ENCODE data around the gene SLAMF7.
A peak's percentile ranks its signal among the peaks of the same experiment; 100 is the strongest.
"Not testable (repeated sequence)": the region's sequence is repeated elsewhere in the genome, so short reads cannot be mapped to it uniquely, and the experiment has no call there.

The SLAMF7 gene

DNA sequence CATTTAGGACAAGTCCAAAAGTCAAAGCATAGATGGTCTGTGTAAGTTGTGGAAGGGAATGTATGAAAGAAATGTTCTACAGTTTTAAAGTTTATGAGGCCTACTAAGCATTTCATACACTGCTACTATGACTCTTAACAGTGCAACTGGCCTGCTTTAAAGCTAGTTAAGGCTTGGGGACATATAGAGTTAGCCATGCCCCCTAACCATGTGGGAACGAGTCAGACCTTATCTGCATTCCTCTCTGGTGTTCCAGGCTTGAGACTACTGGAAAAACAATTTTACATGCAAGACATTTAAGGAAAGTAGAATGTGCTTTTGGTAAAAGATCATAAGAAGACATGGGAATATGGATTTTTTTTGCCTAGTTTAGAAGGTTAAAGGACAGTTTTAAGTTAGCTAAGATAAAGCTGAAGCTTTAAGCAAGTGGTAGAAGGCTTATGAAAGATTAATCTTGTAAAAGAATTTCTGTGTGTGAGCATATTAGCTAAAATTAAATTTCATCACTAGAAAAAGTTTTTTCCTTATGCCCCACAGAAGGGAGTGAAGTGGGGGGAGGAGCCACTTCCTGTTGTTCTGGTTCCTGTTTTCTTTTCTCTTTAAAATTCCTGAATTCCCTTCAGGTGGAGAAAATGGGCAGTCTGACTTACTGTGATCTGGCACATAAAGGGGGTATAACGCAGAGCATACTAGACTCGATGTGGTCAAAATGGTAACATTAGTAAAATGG is 18.5 kb upstream of the SLAMF7 start:
- DNase-seq (ENCODE audit: low read depth in 2 of 2), result no peak

DNA sequence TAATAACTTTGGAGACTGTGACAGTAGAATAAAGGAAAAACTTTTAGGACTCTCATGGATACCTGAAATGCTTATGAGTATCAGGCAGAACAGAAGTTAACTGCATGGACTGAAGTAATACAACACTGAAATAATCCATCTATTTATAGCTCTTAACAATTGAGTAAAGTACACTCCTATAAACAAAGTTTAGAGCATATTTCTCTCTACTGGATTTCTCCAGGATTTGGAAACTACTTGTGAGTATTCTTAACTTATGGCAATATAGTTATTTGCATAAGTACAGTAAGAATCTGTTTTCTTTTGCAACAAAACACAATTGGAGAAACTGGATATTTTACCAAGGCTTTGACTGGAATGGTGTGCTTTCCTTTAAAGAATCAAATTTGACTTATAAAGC is 17.6 kb upstream of the SLAMF7 start:
- no peak for DNase-seq (ENCODE audit: low read depth in 2 of 2)

DNA sequence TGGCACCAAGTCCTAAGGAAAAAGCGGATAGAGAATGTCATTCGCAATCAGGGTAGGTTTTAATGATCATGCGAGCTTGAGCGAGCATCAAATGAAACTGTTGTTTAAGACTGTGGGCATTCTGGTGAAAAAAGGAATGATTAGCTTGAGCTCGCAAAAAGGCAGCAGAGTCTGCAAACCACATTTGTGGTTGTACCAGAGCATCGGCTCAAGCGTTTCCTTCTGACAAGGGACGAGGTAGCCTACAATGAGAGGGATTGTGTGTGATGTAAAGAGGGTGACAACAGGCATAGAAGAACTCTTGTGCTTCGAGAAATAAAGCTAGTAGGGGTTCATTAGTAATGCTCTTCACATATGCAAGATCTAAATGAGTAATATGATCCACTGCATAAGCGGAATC is 16.3 kb upstream of the SLAMF7 start:
- DNase-seq (ENCODE audit: low read depth in 2 of 2), result no peak

DNA sequence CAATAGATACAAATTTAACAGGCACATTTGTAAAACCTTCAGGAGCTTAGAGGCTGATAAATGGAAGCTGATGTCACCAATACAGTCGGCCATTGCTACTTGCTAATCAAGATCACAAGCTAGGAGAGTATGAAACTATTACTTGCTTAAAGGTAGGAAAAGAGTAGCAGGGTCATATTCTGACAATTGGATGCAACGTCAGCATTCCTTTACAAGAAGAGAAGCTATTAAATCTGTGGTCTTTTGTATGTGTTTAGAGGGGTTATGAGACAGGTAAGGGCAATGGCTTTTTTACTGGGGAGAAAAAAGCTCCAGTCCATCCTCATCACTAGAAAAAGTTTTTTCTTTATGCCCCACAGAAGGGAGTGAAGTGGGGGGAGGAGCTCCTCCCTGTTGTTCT is 15.7 kb upstream of the SLAMF7 start:
- no peak for DNase-seq (ENCODE audit: low read depth in 2 of 2)

DNA sequence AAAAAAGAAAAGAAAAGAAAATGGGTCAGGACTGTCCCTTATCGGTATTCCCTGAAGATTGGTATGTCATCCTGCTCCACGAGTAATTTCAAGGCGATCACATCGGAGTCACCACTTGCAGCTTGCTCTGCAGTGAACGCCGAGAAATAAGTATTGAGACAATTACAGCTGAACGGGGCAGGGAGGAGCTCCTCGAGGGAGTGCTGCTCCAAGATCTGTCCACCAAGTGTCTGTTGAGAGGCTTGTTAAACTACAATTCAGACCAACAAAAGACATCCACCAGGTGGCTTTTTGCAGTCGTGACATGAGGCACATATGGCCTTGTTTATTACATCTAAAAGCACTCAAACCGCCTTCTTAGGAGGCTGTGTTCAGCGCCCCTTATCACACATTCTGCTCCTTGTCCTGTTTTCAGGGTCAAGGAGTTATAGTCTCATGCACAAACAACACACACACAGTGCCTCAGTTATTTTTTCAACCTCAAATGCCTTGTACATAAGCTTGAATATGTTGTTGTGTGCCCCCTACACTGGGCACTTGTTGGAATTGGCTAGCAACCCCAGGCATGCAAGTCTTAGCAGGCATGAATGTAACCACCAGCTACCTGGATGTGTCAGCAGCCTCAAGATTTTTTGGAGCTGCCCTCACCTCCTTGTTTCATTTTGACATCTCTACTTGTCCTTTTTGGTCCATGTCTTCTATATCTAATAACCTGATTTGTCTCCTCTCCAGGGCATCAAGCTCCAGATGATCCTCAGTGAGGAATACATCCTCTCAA is 14.4 kb upstream of the SLAMF7 start:
- DNase-seq (ENCODE audit: low read depth in 2 of 2), result no peak

DNA sequence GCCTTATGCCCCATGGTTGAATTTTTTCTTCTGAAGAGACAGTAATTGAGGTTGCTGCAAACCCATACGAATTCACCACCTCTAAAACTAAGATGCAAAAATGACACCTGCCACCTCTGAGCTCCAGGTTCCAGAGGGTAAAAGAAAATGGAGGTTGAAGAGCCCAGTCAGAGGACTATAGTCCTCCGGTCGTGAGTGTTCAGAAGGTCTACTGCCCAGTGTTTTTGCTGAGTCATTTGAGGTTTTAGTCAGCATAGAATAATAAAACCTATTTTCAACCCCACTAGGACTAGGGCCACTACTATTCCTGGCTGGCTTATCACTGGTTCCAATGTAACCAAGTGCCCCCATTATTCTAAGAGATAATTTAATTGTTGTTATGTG is 12.9 kb upstream of the SLAMF7 start:
- no peak for DNase-seq (ENCODE audit: low read depth in 2 of 2)

DNA sequence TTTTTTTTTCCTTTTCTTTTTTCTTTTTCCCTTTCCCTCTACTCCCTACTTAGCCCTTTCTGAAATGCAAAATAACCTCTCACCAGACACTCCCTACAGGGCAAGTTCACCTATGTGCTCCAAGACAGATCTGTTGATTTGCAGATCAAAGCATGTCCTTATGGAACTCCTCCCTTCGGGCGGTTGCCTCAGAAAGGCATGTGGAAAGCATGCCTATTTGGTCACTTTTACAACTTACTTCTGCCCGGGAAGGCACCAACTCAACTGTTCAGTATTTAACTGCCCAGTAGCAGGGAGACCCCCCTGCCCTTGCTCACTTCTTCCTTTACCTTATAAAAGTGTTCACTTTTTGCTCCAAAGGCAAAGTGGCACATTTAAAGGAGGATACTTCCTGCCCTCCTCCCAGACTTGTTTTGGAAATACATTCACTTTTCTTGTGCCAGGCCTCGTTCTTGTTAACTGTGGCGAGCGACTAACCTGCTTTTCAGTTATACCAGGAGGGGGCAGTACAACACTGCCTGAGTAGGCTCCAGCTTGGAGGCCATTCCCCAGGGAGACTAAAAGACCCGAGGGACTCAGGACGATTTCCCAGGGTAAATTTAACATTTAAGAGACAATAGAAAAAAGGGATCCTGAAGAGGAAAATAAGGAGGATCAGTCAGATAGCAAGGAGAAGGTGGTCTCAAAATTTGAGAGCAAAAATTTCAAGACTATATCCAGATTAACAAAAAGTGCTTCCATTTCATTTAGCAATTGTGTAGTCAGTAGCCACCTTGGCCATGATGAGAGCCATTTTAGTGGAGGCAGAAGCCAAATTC is 12.3 kb upstream of the SLAMF7 start:
- peak; percentile 37 to 41 for DNase-seq (ENCODE audit: low read depth in 2 of 2)

DNA sequence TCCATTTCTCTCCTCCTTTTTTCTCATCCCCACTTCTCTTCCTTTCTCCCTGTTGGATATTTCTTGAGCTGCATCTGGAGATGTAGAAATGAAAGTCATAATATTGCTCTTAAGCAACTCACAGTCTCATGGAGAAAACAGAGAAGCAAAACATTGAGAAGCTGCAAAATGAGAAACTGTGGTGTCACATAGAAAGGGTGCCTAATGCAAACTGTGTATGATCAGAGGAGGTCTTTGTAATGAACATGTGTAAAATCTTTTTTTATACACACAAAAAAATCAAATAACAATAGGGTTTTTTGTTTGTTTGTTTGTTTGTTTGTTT is 11.8 kb upstream of the SLAMF7 start:
- no peak for DNase-seq (ENCODE audit: low read depth in 2 of 2)

DNA sequence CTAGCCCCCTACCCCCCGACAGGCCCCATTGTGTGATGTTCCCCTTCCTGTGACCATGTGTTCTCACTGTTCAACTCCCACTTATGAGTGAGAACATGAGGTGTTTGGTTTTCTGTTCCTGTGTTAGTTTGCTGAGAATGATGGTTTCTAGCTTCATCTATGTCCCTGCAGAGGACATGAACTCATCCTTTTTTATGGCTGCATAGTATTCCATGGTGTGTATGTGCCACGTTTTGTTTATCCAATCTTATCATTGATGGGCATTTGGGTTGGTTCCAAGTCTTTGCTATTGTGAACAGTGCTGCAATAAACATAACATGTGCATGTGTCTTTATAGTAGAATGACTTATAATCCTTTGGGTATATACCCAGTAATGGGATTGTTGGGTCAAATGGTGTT is 7.5 kb upstream of the SLAMF7 start:
- DNase-seq (ENCODE audit: low read depth in 2 of 2), result not testable (repeated sequence)

DNA sequence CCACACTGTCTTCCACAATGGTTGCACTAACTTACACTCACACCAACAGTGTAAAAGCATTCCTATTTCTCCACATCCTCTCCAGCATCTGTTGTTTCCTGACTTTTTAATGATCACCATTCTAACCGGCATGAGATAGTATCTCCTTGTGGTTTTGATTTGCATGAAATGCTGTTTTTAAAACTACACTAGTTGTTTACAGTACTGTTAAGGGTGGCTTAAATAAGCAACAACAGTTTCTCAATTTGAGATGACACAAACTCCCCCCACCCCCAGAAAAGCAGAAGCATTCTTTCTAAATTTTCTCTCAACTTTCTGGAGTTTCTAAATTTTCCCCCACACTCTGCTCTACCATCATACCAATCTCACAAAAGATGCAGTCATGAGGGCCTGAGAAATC is 7.1 kb upstream of the SLAMF7 start:
- DNase-seq (ENCODE audit: low read depth in 2 of 2), result no peak

DNA sequence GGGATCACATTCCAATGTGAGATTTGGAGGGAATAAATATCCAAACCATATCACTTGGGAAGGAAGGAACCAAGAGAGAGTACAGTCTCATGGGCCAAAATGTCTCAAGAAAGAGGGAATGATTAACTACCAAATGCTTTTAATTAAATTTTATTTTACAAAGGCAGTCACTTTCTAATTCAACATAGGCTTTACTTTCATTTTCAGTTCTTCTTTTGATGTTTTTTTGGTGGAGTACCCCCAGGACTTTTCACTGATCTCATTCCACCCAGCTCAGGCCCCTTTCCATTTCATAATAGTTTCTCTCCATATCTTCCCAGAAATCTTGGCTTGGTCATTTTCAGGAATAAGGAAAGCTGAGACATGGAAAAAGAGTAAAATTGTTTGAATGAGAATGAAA is 5.1 kb upstream of the SLAMF7 start:
- DNase-seq (ENCODE audit: low read depth in 2 of 2), result no peak

DNA sequence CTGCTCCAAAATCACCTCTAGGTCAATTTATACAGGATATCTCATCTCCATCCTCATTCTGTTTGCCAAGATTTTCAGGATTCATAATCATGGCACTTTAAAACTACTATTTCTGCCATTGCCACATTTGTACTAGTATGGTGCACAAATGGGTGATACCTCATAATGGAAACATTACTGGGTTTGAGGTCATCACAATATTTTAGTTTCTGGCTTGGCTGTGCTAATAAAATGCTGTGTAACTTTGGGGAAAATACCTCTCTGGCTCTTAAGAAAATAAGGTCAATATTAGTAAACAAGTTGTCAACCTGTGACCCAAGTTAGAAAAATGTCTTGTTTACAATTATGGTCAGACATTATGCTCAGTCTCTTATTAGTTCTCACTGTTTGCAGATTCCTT is 4.7 kb upstream of the SLAMF7 start:
- DNase-seq (ENCODE audit: low read depth in 2 of 2), result no peak

DNA sequence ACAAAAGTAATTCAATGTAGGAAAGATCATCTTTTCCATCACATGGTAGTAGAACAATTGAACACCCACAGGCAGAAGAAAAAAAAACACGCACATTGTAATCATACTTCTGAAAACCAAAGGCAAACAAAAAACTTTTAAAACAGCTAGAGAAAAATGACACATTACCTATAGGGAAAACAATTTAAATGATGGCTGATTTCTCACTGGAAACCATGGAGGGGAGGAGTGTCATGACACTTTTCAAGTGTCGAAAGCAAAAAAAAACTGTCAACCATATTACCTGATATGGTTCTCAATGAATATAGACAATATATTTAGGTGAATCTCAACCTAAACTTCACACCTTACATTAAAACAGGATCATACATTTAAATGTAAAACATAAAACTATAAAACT is 776 bp upstream of the SLAMF7 start:
- no peak for DNase-seq (ENCODE audit: low read depth in 2 of 2)

DNA sequence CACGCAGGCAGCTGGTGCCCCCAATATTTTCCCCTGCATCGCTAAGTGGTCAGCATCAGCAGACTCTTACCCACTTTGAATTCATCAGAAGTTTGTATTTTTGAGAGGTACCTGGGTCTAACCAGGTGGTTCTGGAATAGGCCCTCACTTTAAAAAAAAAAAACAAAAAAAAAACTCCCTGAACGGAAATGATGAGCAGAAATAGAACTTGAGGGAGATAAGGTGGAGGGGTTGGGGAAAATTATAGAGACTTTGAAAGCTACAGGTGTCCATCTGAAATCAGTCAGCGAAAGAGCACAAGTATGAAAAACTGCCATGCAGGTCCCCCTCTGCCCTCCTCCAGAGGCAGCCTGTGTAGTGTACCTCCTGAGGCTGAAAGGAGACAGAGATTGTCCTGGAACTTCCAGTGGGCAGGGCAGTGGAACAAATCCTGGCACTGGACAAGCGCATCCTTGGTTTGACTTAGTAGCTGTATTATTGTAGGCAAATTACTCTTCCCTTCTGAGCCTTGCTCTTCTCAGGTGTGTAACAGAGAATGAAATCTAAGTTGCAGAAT is 1.2 kb downstream of the SLAMF7 start:
- DNase-seq (ENCODE audit: low read depth in 2 of 2), result no peak

DNA sequence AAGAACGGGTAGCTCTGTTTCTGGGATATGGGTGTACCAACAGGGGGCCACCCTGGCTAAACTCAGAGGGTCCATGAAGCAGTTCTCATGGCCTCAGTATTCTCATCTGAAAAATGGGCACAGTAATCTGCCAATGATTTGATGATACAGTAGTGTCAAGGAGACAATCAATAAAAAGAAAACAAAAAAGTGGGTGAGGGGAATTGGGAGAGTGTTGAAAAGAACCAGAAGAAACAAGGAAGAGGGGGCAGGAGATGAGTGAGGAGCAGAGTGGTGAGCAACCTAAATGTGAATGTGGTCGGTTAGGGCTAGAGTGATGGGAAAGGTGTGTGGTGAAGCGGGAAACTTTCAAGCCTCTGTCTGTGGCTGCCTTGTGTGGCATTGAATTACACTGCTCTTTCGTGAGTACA is 2.0 kb downstream of the SLAMF7 start:
- peak in 1 of 2 donors; percentile 20 for DNase-seq (ENCODE audit: low read depth in 2 of 2)

DNA sequence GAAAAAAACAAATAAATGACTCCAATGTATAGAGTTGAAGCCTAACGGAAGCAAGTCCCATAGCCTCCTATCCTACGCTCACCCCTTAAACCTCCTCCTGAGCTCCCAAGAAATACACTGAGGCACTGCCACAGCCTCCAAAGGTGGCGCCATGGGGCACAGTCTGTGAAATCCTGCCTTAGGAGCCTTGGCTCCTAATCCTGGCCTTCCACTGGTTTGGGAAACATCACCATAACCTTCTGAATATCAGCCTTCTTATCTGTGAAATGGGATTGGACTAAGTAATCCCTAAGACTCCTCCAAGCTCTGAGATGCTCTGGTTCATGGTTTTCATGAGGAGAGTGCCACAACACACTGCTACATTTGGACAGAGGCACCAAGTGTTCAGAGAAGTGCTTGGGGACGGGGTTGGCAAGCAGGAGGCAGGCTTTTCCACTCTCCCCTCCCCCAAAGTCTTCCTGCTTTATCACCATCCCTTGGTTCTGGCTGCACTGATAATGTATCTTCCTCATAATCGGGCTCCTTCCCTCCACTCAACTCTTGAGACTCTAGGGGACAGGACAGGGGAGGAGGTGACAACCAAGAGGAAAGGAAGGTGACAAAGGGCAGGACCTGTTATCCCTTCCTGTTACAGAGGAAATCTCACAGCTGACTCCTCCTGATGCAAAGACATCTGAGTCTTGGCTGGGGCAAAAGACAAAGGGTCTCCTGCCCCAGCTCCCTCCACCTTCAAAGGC is 2.7 kb downstream of the SLAMF7 start:
- no peak for DNase-seq (ENCODE audit: low read depth in 2 of 2)

DNA sequence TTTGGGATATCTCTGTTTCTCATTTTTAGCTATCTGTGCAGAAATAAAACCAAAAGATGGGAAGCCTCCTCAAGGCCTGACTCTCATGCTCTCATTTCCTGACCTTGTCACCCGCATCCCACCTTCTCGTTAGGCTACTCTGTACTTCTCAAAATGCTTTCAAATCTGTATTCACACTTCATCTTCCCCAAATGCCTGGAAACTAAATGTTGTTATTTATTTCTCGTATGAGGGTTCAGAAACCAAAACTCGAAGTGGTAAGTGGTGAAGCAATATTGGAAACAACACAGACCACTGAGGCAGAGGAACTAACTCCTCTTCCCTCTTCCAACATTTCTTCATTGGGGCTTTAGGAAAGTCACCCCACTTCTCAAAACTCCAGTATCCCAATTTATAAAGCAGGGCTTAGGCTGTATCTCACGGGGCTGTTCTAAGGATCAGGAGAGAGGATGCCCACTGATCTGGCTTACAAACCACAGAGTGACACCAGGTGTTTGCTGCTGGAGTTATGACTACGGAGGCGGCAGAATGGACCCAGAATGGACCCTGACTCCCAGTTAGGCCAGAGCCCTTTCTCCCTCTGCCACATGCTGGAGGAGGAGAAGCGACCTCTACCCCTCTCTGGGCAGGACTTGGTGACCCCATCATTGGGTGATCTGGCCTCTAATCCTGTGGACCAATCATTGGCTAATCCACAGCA is 3.5 kb downstream of the SLAMF7 start:
- no peak for DNase-seq (ENCODE audit: low read depth in 2 of 2)

DNA sequence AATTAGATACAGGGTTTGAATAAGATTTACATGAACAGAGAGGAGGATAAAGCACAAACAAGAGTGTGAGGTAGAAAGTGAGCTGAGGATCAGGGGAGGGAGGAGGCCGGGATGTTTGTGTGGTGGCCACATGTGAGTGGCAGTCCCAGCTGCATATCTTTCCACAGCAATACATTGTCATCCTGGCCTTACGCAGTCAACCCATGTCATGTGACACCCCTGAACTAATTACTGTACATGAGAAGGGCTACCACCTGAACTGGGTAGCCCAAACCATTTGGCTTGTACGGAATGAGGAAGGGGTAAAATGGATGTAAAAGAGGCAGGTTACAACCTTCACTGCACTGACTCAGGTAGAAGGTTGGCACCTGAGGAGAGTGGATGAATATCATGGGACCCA is 4.2 kb downstream of the SLAMF7 start:
- DNase-seq (ENCODE audit: low read depth in 2 of 2), result no peak

DNA sequence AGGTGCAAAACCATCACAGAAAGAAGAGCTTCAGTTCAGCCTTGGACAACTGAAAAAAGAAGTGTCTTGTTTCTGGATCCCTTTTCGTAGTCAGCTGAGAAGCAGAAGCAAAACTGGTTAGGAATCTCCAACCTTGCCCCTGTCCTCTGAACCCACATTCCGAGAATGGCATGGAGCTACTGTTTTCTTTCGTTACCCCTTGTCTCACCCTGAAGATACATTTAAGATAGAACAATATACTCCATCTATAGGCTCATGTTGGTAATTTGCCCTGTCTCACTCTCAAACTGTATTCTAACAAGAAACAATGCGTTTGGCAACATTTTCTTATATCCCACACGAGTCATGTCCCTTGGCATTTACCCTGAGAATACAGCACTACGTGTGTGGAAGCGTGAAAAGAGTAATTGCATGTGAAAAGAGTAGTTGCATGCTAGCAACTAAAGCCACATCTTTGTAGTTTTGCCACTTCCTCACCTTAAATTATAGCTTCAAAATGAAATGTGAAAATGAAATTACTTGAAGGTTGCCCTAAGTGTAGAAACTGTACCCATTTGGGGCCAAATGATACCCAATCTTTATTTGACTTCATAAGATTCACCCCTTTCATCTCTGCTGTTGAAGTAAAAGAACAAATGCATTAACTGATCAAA is 5.3 kb downstream of the SLAMF7 start:
- DNase-seq (ENCODE audit: low read depth in 2 of 2), result no peak

DNA sequence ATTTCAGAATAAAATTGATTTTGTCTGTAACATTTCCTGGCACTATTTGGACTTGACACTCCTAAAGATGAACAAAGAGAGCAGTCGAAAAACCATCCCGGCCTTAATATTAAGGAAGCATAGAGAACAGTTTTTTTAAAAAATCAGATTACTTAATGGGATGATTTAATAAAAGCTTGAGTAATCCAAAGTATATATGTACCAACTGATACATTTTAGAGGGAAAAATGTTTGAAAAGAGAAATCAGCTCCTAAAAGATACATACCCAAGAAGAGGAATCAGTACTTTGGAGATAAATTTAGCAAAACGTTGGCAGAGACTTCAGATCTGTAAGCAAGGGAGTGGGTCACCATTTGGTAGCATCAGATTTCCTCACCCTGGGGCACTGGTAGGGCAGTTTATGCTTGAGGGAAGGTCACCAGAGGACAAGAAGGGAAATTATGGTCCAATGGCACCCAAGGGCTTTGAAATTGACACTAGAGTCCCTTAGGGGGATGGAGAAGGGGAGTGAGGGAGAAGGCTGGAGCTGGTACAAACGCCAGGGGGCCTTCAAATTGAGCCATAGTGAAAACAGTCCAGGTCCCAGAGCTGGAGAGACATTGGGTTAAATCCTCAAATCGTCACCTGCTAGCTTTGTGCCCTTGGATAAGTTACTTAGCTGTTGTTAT is 5.9 kb downstream of the SLAMF7 start:
- DNase-seq (ENCODE audit: low read depth in 2 of 2), result no peak
